Adipocyte (in vitro differentiated cells): ENCODE data around the gene ENOX1.

ENCODE experiments used
- DNase-seq: peaks from one replicate; pipeline ENCODE4 v3.0.0-alpha.2; 2015; ENCODE audit warnings: low read depth
- H3K27me3 ChIP-seq: replicated peaks from 2 replicates; pipeline ENCODE4 v1.7.0; 2013; ENCODE audit warnings: mild to moderate bottlenecking, low read length, moderate library complexity; ENCODE audit not compliant: control insufficient read depth, insufficient read depth
- H3K36me3 ChIP-seq: 2 replicates; pipeline ENCODE4 v1.7.0; 2013; ENCODE audit warnings: low read length, mild to moderate bottlenecking, moderate library complexity; ENCODE audit not compliant: control insufficient read depth, insufficient read depth, severe bottlenecking
- H3K4me1 ChIP-seq: 2 replicates; pipeline ENCODE4 v1.7.0; 2013; ENCODE audit warnings: mild to moderate bottlenecking, low read length, moderate library complexity; ENCODE audit not compliant: control insufficient read depth, insufficient read depth
- H3K4me3 ChIP-seq: 2 replicates; pipeline ENCODE4 v1.7.0; 2013; ENCODE audit warnings: mild to moderate bottlenecking, low read length, moderate library complexity
- H3K9ac ChIP-seq: 2 replicates; pipeline ENCODE4 v1.7.0; 2013; ENCODE audit warnings: mild to moderate bottlenecking, low read length, moderate library complexity
- H3K9me3 ChIP-seq: 2 replicates; pipeline ENCODE4 v1.7.0; 2013; ENCODE audit warnings: mild to moderate bottlenecking, low read length, moderate library complexity; ENCODE audit not compliant: control insufficient read depth

The ENOX1 gene

DNA sequence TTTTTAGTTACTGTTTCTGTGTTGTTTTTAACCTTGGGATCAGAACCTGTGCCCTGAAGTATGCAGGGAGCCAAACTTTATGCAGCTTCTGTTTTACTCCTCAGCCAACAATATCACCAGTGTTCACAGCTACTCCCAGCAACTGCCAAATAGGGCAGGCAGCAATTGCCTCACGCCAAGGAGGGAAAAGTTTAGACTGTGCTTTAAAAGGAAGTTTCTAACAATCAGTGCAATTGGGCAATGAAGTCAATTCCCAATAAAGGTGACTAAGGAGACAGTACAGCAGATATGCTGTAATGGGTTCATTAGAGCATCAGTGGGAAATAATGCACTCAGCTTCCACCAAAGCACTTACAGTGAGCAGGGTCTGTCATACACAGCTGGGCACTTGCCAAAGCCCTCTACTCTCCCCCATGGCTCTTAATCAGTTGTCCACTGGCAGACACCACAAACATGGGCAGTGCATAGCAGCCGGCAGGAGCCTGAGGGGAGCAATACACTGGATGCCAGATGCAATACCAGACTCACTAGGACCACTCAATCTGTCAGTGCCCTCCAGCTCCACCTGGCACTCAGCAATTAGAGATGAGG is 19.3 kb downstream of the ENOX1 start:
- no peaks in the 10 kb centered on the region for H3K36me3 ChIP-seq
- peak overlapping the region; percentile 64 for H3K4me3 ChIP-seq
- no peaks in the 10 kb centered on the region for H3K27me3 ChIP-seq
- peak overlapping the region; percentile 50 for H3K9ac ChIP-seq
- H3K4me1 ChIP-seq, result peaks cover 36% of the 10 kb centered on the region
- no peak for DNase-seq
- no peaks in the 10 kb centered on the region for H3K9me3 ChIP-seq

DNA sequence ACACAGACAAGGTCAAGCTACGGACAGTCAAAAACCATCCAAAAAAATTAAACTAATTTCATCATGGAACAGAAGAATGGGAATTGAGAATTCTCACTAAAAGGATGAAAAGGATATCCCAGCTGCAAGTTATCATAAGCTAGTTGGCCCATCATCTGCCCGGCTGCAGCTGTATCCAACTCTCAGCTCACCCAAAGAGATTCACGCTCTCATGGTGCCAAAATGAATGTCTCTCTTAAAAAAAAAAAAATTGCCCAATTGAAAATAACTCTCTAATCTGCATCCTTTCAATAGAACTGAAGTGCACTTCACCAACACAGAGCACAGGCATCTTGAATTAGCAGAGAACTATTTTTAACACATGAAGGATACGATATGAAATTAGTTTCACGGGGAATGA is 20.0 kb downstream of the ENOX1 start:
- Histone ChIP-seq H3K4me3 (peak overlapping the region; percentile 64), H3K9ac (peak overlapping the region; percentile 50), H3K4me1 (peaks cover 36% of the 10 kb centered on the region), H3K9me3 (no peaks in the 10 kb centered on the region), H3K36me3 (no peaks in the 10 kb centered on the region), H3K27me3 (no peaks in the 10 kb centered on the region)
- DNase-seq, result no peak

DNA sequence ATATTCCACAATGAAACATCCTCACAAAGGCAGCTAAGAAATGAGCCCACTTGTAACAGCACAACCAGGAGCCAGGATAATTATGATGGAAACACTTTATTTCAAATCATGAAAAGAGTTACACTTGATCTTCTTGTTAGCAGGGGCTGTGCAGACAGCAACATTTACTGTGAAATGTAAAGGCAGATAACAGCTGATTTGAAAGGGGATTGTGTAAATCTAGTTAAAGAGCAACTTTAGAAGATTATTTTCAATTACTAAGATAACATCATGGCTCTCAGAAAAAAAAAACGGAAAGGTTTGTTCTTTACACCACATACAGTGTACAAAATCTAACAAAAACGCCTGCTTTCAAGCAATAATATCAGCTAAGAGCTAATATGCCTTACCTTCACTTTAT is 22.4 kb downstream of the ENOX1 start:
- H3K27me3 ChIP-seq, result no peaks in the 10 kb centered on the region
- no peaks in the 10 kb centered on the region for H3K36me3 ChIP-seq
- H3K9me3 ChIP-seq, result no peaks in the 10 kb centered on the region
- peaks cover 30% of the 10 kb centered on the region for H3K4me1 ChIP-seq
- DNase-seq, result no peak
- H3K4me3 ChIP-seq, result peak overlapping the region; percentile 8
- peak overlapping the region; percentile 43 for H3K9ac ChIP-seq

DNA sequence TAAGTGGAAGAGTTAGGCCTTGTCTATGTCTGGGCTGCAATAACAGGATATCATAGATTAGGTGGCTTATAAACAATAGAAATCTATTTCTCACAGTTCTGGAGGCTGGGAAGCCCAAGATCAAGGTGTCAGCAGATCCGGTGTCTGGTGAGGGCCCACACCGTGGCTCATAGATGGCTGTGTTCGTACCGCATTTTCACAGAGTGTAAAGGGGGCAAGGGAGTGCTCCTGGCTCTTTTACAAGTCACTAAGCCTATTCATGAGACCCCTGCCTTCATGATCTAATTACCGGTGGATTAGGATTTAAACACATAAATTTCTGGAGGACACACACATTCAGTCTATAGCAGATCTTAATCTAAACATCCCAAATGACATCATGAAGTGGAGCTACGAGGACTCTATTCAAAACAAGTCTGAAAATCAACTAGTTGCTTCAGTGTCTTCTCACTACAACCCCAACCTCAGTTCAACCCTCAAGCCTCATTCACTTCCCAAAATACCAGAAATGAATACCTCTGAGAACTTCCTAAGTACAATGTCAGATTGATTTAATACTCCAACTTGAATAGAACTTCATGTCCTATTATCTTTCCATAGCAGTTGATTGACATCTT is 23.5 kb downstream of the ENOX1 start:
- no peaks in the 10 kb centered on the region for H3K36me3 ChIP-seq
- no peak overlapping the region for H3K9ac ChIP-seq
- no peak for DNase-seq
- no peaks in the 10 kb centered on the region for H3K27me3 ChIP-seq
- peaks cover 30% of the 10 kb centered on the region for H3K4me1 ChIP-seq
- H3K4me3 ChIP-seq, result no peak overlapping the region
- no peaks in the 10 kb centered on the region for H3K9me3 ChIP-seq

DNA sequence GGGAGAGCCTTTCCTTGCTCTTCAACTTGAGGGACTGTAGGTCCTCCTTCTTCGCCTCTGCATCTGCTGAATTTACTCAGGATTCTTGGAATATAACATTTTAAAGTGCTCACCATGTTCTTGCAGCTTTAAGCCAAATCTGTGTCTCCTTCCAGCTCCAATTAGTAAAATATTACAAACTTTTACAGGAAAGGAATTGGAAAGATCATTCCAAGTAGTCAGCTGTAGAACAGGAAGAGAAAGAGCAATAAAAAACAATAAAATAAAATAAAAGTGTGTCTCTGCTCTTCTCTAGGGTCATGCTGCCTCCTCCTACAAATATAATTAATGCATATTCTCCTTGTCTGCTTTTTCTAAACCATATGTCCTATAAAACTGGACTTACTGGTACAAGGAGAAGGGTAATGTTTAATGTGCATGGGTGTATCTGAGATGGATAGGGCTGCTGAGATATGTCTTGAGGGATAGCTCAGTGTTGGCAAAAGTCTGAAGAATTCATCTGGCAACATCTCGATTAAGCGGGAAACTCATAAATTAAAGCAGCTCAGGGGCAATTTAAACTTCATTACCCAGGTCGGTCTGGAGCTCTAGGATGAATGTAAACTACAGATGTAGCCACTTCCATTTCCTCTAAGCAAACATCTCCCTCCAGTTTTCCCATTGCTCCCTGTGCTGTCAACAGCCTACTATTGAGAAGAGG is 25.0 kb downstream of the ENOX1 start:
- no peak overlapping the region for H3K9ac ChIP-seq
- H3K36me3 ChIP-seq, result no peaks in the 10 kb centered on the region
- DNase-seq, result no peak
- H3K9me3 ChIP-seq, result no peaks in the 10 kb centered on the region
- H3K4me1 ChIP-seq, result peaks cover 19% of the 10 kb centered on the region
- H3K27me3 ChIP-seq, result no peaks in the 10 kb centered on the region
- no peak overlapping the region for H3K4me3 ChIP-seq

DNA sequence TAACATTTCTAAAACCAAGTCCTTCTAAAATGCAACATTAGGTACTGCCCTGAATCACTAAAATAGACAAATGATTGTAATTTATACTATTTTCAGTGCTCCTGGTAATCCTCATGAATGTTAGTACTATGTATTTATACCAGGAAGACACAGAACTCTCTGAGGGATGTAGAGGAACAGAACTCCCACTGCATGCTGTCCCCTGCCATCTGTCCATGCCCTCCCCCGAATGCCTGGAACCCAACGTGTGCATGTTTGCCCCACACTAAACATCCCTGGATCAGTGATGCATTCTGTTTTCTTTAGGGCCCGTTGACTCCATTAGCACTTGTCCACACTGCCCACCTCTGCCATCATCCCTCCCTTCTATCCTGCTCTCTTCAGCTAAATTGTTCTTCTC is 26.5 kb downstream of the ENOX1 start:
- H3K4me1 ChIP-seq, result peaks cover 10% of the 10 kb centered on the region
- H3K4me3 ChIP-seq, result no peak overlapping the region
- no peaks in the 10 kb centered on the region for H3K36me3 ChIP-seq
- H3K9me3 ChIP-seq, result no peaks in the 10 kb centered on the region
- DNase-seq, result no peak
- no peaks in the 10 kb centered on the region for H3K27me3 ChIP-seq
- H3K9ac ChIP-seq, result no peak overlapping the region

DNA sequence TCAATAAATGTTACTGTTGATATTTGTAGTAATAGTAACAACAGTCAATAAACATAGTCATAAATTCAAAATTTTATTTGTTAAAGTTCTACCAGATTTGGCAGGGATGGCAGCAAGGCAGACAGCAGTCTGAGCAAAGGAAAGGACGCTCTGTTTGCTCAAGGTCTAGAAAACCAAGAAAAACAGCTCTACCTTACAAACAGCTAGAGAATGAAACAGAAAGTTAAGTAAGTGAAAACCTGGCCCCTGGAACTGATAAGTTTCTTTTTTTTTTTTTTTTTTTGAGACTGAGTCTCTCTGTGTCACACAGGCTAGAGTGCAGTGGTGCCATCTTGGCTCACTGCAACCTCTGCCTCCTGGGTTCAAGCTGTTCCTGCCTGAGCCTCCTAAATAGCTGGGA is 27.9 kb downstream of the ENOX1 start:
- no peak for DNase-seq
- Histone ChIP-seq H3K27me3 (no peaks in the 10 kb centered on the region), H3K9me3 (no peaks in the 10 kb centered on the region), H3K4me1 (peaks cover 4% of the 10 kb centered on the region), H3K9ac (no peak overlapping the region), H3K4me3 (no peak overlapping the region), H3K36me3 (no peaks in the 10 kb centered on the region)

DNA sequence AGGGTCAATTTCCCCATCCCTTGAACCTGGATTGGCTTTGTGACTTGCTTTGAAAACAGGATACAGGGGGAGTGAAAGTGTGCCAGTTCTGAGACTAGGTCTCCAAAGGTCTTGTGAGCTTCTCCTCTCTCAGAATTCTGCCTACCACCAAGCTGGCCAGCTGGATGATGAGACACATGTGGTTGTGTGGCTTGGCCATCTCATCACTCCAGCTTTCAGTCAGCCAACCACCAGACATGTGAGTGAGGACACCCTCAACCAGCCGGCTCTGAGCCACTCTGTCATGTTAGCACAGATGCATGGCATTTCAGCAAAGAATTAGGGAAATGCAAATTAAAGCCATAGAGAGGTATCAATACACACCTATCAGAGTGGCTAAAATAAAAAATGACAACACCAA is 29.5 kb downstream of the ENOX1 start:
- Histone ChIP-seq H3K9me3 (no peaks in the 10 kb centered on the region), H3K36me3 (no peaks in the 10 kb centered on the region), H3K4me3 (no peak overlapping the region), H3K27me3 (no peaks in the 10 kb centered on the region), H3K4me1 (peaks cover 4% of the 10 kb centered on the region), H3K9ac (no peak overlapping the region)
- DNase-seq, result no peak

DNA sequence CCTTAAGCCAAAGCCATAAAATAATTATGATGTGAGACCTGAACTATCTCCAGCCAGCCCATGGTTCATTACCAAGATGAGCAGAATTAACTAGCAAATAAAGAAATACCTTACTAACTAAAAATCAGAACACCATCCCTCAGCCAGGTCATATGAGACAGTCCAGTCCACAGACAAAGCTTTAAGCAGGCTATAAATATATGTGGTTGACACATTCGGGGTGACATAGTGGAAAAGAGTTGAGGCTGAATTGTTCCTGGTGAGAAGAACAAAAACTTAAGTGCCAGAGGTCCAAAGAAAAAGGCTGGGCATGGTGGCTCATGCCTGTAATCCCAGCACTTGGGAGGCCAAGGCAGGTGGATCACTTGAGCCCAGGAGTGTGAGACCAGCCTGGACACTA is 30.9 kb downstream of the ENOX1 start:
- no peaks in the 10 kb centered on the region for H3K9me3 ChIP-seq
- H3K9ac ChIP-seq, result no peak overlapping the region
- DNase-seq, result no peak
- no peak overlapping the region for H3K4me3 ChIP-seq
- H3K4me1 ChIP-seq, result no peaks in the 10 kb centered on the region
- H3K27me3 ChIP-seq, result no peaks in the 10 kb centered on the region
- H3K36me3 ChIP-seq, result no peaks in the 10 kb centered on the region

DNA sequence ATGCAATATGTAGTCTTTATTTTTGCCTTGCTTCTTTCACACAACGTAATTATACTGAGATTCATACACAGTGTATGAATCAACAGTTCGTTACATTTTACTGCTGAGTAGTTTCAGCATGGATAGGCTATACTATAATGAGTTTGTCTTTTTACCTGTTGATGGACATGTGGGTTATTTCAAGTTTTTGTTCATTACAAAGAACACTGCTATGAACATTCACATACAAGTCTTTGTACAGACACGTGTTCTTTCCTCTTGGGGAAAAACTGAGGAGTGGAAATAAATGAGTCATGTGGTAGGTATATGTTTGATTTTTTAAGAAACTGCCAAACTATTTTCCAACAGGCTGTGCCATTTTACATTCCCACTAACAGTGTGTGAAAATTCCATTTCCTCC is 35.1 kb downstream of the ENOX1 start:
- Histone ChIP-seq H3K9ac (no peak overlapping the region), H3K4me1 (no peaks in the 10 kb centered on the region), H3K36me3 (no peaks in the 10 kb centered on the region), H3K27me3 (no peaks in the 10 kb centered on the region), H3K9me3 (no peaks in the 10 kb centered on the region), H3K4me3 (no peak overlapping the region)
- DNase-seq, result peak; percentile 4

DNA sequence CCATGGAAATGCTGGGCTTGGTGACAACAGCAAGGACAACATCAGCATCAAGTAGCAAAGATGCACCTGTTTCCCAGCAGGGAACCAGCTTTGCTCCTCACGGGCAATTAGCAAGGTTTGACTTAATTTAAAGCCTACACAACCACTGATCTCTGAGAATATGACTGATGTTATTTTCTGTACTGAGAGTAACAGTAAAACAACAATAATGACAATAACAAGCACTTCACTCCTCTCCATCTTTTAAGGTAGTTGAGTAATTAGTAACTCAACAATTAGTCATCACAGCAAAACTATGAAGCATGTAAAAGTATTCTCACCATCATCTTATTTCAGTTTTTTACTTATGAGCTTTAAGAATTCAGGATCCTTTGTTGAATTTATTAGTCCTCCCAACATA is 37.3 kb downstream of the ENOX1 start:
- no peak for DNase-seq
- Histone ChIP-seq H3K4me1 (no peaks in the 10 kb centered on the region), H3K36me3 (no peaks in the 10 kb centered on the region), H3K4me3 (no peak overlapping the region), H3K9ac (no peak overlapping the region), H3K9me3 (no peaks in the 10 kb centered on the region), H3K27me3 (no peaks in the 10 kb centered on the region)
